ENCODE data around the gene NINL. TPM values are rescaled to one million over a fixed set of nuclear protein-coding genes. Genes with fewer than 3 reads are reported as not detected.
"Not testable (repeated sequence)": the region's sequence is repeated elsewhere in the genome, so short reads cannot be mapped to it uniquely, and the experiment has no call there.

The NINL gene
- total RNA-seq, 1 experiment from 2014 or later, result 31.5 TPM

GRCh38 chr20:25477014-25477882 lies 108.1 kb downstream of the NINL start:
- no peak for DNase-seq (ENCODE audit: low spot score)
- Histone ChIP-seq H3K27ac (ENCODE audit: low read depth, low read length, poor library complexity, severe bottlenecking) (no peak overlapping the region), H3K4me3 (ENCODE audit: low read depth, low read length, poor library complexity, severe bottlenecking) (no peak overlapping the region), H3K36me3 (ENCODE audit: insufficient read depth, low read length, poor library complexity, severe bottlenecking) (peaks cover 23% of the 10 kb centered on the region), H3K4me1 (ENCODE audit: insufficient read depth, low read length, poor library complexity, severe bottlenecking) (no peaks in the 10 kb centered on the region), H3K9me3 (ENCODE audit: low read depth, low read length, poor library complexity, severe bottlenecking) (no peaks in the 10 kb centered on the region), H3K27me3 (replicated peaks; ENCODE audit: insufficient read depth, low read depth, low read length, poor library complexity) (no peaks in the 10 kb centered on the region)
- intact Hi-C loops (cut with micrococcal nuclease; ENCODE audit: unreplicated experiment), result no loop called here
- no TSS peak for BruUV-seq (replicated peaks)
- no peak for TF ChIP-seq EZH2 (IDR thresholded peaks at IDR 0.05; ENCODE audit: borderline replicate concordance, low read depth, low read length, poor library complexity, severe bottlenecking)
- TF ChIP-seq, protein P1, sequence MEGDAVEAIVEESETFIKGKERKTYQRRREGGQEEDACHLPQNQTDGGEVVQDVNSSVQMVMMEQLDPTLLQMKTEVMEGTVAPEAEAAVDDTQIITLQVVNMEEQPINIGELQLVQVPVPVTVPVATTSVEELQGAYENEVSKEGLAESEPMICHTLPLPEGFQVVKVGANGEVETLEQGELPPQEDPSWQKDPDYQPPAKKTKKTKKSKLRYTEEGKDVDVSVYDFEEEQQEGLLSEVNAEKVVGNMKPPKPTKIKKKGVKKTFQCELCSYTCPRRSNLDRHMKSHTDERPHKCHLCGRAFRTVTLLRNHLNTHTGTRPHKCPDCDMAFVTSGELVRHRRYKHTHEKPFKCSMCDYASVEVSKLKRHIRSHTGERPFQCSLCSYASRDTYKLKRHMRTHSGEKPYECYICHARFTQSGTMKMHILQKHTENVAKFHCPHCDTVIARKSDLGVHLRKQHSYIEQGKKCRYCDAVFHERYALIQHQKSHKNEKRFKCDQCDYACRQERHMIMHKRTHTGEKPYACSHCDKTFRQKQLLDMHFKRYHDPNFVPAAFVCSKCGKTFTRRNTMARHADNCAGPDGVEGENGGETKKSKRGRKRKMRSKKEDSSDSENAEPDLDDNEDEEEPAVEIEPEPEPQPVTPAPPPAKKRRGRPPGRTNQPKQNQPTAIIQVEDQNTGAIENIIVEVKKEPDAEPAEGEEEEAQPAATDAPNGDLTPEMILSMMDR (conservative IDR thresholded peaks at IDR 0.05; ENCODE audit: low read depth, low read length), result no peak
- ChIA-PET POLR2A (ENCODE audit: low non-redundant PET) (no interaction called here), CTCF (no interaction called here)

DNA sequence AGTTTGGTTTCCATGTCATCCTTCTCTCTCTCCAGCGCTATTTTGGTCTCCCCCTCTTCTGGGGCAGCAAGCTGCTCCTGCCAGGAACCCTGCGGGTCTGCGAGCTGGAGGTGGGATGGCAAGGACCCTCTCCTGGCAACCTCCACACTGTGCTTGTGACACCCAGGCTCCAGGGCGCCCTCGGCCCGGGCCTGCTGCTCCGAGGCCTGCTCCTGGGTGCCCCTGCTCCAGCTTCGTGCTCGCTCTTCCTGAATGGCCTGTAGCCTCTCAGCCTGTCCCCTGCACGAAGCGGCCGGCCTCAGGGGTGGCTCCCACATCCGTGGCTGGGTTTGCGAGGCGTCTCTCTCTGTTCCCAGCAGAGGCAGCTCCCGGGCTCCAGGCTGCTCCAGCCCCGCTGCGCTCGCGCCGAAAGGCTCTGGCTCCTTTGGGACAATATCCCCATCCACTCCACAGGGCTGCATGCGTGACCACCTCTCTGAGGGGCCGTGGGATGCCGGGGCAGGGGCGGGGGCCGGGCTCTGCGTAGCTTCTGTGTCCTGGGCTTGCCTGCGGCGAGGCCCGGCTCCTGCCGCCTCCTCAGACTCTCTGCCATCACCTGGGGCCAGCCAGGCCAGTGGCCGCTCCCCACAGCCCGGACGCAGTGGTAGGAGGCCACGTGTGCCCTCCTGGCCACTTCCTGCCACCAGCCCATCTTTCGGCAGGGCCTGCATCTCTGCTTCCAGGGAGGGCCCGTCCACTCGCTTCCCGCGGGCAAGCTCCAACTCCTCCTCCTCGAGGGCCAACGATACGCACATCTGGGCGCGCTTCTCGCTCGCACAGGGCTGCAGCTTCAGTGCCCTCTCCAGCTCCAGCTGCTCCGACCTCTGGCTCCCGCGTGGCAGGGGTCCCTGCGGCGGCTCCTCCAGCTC lies 109.0 kb downstream of the NINL start:
- Histone ChIP-seq H3K4me1 (ENCODE audit: insufficient read depth, low read length, poor library complexity, severe bottlenecking) (no peaks in the 10 kb centered on the region), H3K27me3 (replicated peaks; ENCODE audit: insufficient read depth, low read depth, low read length, poor library complexity) (no peaks in the 10 kb centered on the region), H3K9me3 (ENCODE audit: low read depth, low read length, poor library complexity, severe bottlenecking) (no peaks in the 10 kb centered on the region), H3K27ac (ENCODE audit: low read depth, low read length, poor library complexity, severe bottlenecking) (no peak overlapping the region), H3K36me3 (ENCODE audit: insufficient read depth, low read length, poor library complexity, severe bottlenecking) (peaks cover 21% of the 10 kb centered on the region), H3K4me3 (ENCODE audit: low read depth, low read length, poor library complexity, severe bottlenecking) (no peak overlapping the region)
- DNase-seq (ENCODE audit: low spot score), result no peak
- ChIA-PET POLR2A (ENCODE audit: low non-redundant PET) (no interaction called here), CTCF (no interaction called here)
- TF ChIP-seq EZH2 (IDR thresholded peaks at IDR 0.05; ENCODE audit: borderline replicate concordance, low read depth, low read length, poor library complexity, severe bottlenecking), result no peak
- BruUV-seq (replicated peaks), result no TSS peak
- intact Hi-C loops (cut with micrococcal nuclease; ENCODE audit: unreplicated experiment), result no loop called here

GRCh38 chr20:25473297-25473696 lies 112.0 kb downstream of the NINL start:
- CTCF ChIA-PET; H3K4me3 ChIP-seq (ENCODE audit: low read depth, low read length, poor library complexity, severe bottlenecking); H3K27ac ChIP-seq (ENCODE audit: low read depth, low read length, poor library complexity, severe bottlenecking); H3K4me1 ChIP-seq (ENCODE audit: insufficient read depth, low read length, poor library complexity, severe bottlenecking); POLR2A ChIA-PET (ENCODE audit: low non-redundant PET); DNase-seq (ENCODE audit: low spot score); H3K9me3 ChIP-seq (ENCODE audit: low read depth, low read length, poor library complexity, severe bottlenecking); H3K27me3 ChIP-seq (replicated peaks; ENCODE audit: insufficient read depth, low read depth, low read length, poor library complexity); BruUV-seq (replicated peaks); intact Hi-C loops (cut with micrococcal nuclease; ENCODE audit: unreplicated experiment): not testable (repeated sequence)
- H3K36me3 ChIP-seq (ENCODE audit: insufficient read depth, low read length, poor library complexity, severe bottlenecking), result peaks cover 19% of the 10 kb centered on the region

GRCh38 chr20:25471020-25471419 lies 114.3 kb downstream of the NINL start:
- Histone ChIP-seq H3K27me3 (replicated peaks; ENCODE audit: insufficient read depth, low read depth, low read length, poor library complexity) (no peaks in the 10 kb centered on the region), H3K4me1 (ENCODE audit: insufficient read depth, low read length, poor library complexity, severe bottlenecking) (no peaks in the 10 kb centered on the region), H3K36me3 (ENCODE audit: insufficient read depth, low read length, poor library complexity, severe bottlenecking) (peaks cover 35% of the 10 kb centered on the region), H3K27ac (ENCODE audit: low read depth, low read length, poor library complexity, severe bottlenecking) (no peak overlapping the region), H3K4me3 (ENCODE audit: low read depth, low read length, poor library complexity, severe bottlenecking) (no peak overlapping the region), H3K9me3 (ENCODE audit: low read depth, low read length, poor library complexity, severe bottlenecking) (no peaks in the 10 kb centered on the region)
- TF ChIP-seq EZH2 (IDR thresholded peaks at IDR 0.05; ENCODE audit: borderline replicate concordance, low read depth, low read length, poor library complexity, severe bottlenecking), result no peak
- TF ChIP-seq, protein P1 (conservative IDR thresholded peaks at IDR 0.05; ENCODE audit: low read depth, low read length), result no peak
- POLR2A ChIA-PET (ENCODE audit: low non-redundant PET), result no interaction called here
- intact Hi-C loops (cut with micrococcal nuclease; ENCODE audit: unreplicated experiment), result no loop called here
- CTCF ChIA-PET, result no interaction called here
- no peak for DNase-seq (ENCODE audit: low spot score)
- BruUV-seq (replicated peaks), result no TSS peak

All from A673 (cell line).